DOHH2 (cell line): ENCODE data around the gene SNHG17.

Experiments
- CTCF ChIP-seq: fragments of 200-600 bp; sonication (generic); IDR thresholded peaks from one replicate; pipeline ENCODE4 v1.5.1; 2014; ENCODE audit warnings: antibody characterized with exemption, mild to moderate bottlenecking, low read depth, low read length; ENCODE audit not compliant: poor library complexity, severe bottlenecking
- EZH2phosphoT487 ChIP-seq: fragments of 200-600 bp; sonication (generic); IDR thresholded peaks from 2 replicates; pipeline ENCODE4 v1.6.1; 2017; ENCODE audit warnings: borderline replicate concordance, mild to moderate bottlenecking, antibody characterized with exemption, low read length, moderate library complexity, mixed read lengths

GRCh38 chr20:38423541-38423940 lies 11.6 kb downstream of the SNHG17 start:
- TF ChIP-seq CTCF (no peak), EZH2phosphoT487 (no peak)
